Gastrocnemius medialis (tissue), 4 donors: Measurements from ENCODE around the gene SNRK. TPM values are rescaled to one million over a fixed set of nuclear protein-coding genes. Genes with fewer than 3 reads are reported as not detected.

Experiments
- ATAC-seq, 2 donors: fragments of 150-250 bp; one replicate each; pipeline ENCODE4 v1.9.1; 2016
- DNase-seq, 2 donors: peaks; one replicate each; pipeline ENCODE4 v3.0.0-alpha.2; 2019
- H3K27ac ChIP-seq, 4 donors: fragments of 200-600 bp; sonication (generic); 1 replicate in 1 of 4; 2 replicates in 3 of 4; pipeline ENCODE4 v1.5.1; 2016 to 2018; ENCODE audit warnings: mild to moderate bottlenecking in 2 of 4, moderate library complexity in 1 of 4
- H3K27me3 ChIP-seq, 3 donors: fragments of 200-600 bp; sonication (generic) in 2 of 3; 1 replicate in 1 of 3; 2 replicates in 2 of 3; pipeline versions ENCODE4 v1.5.1 to v1.6.0; 2016 to 2019; ENCODE audit warnings: mild to moderate bottlenecking in 1 of 3, moderate library complexity in 1 of 3
- H3K36me3 ChIP-seq, 2 donors: fragments of 200-600 bp; sonication (generic) in 1 of 2; one replicate each; pipeline ENCODE4 v1.5.1; 2017 to 2018
- H3K4me1 ChIP-seq, 2 donors: fragments of 200-600 bp; sonication (generic) in 1 of 2; one replicate each; pipeline ENCODE4 v1.5.1; 2016 to 2017; ENCODE audit warnings: mild to moderate bottlenecking in 2 of 2
- H3K4me3 ChIP-seq, 4 donors: fragments of 200-600 bp; sonication (generic) in 3 of 4; 1 replicate in 1 of 4; 2 replicates in 3 of 4; pipeline ENCODE4 v1.5.1; 2016 to 2019; ENCODE audit warnings: mild to moderate bottlenecking in 2 of 4
- H3K9me3 ChIP-seq, 3 donors: fragments of 200-600 bp; sonication (generic) in 2 of 3; 1 replicate in 1 of 3; 2 replicates in 2 of 3; pipeline ENCODE4 v1.5.1; 2016 to 2019
- POLR2A ChIP-seq, 2 donors: fragments of 450-650 bp; IDR thresholded peaks; one replicate each; pipeline ENCODE4 v1.6.1; 2017; ENCODE audit warnings: antibody characterized with exemption in 2 of 2, mild to moderate bottlenecking in 2 of 2, moderate library complexity in 2 of 2
- in situ Hi-C, 4 donors: fragments of 200-750 bp; cut with MboI; loops; one replicate each; pipeline versions ENCODE4 v1.15.0 to v1.8.0; 2017; ENCODE audit warnings: low sequenced_read_pairs in 4 of 4
- intact Hi-C: fragments of 100-400 bp; cut with DNase I; formaldehyde crosslinking; loops from one replicate; pipeline ENCODE4 v1.15.1; 2023; ENCODE audit warnings: low total_unique reads
- total RNA-seq, 4 donors: library from RNA; depleted of rRNA; stranded (reverse); fragments of >200 nt; gene quantifications; one replicate each; pipeline versions ENCODE4 v1.1.0 to v1.2.3, GENCODE V29; 2016
- TF ChIP-seq, protein P1 (sequence below), 5 experiments: fragments of 450-650 bp in 3 of 5; fragments of 200-600 bp in 2 of 5; sonication (generic) in 2 of 5; IDR thresholded peaks in 4 of 5; conservative IDR thresholded peaks in 1 of 5; 1 replicate in 4 of 5; 2 replicates in 1 of 5; pipeline ENCODE4 v1.5.1; 2016 to 2019; ENCODE audit warnings: antibody characterized with exemption in 5 of 5, mild to moderate bottlenecking in 3 of 5, moderate library complexity in 3 of 5

The SNRK gene
- total RNA-seq, 4 donors from 2014 or later, result 18.4 to 29.0 (median 21.9) TPM

- DNase-seq (no peak), ATAC-seq (no peak)
- intact Hi-C loops (no loop called here), in situ Hi-C loops (no loop called here)
- H3K9me3 ChIP-seq, result no peaks in the 10 kb centered on the region
- H3K27me3 ChIP-seq, result no peaks in the 10 kb centered on the region
- no peak overlapping the region for H3K27ac ChIP-seq
- no peaks in the 10 kb centered on the region for H3K4me1 ChIP-seq
- H3K4me3 ChIP-seq, result no peak overlapping the region
- TF ChIP-seq, protein P1, sequence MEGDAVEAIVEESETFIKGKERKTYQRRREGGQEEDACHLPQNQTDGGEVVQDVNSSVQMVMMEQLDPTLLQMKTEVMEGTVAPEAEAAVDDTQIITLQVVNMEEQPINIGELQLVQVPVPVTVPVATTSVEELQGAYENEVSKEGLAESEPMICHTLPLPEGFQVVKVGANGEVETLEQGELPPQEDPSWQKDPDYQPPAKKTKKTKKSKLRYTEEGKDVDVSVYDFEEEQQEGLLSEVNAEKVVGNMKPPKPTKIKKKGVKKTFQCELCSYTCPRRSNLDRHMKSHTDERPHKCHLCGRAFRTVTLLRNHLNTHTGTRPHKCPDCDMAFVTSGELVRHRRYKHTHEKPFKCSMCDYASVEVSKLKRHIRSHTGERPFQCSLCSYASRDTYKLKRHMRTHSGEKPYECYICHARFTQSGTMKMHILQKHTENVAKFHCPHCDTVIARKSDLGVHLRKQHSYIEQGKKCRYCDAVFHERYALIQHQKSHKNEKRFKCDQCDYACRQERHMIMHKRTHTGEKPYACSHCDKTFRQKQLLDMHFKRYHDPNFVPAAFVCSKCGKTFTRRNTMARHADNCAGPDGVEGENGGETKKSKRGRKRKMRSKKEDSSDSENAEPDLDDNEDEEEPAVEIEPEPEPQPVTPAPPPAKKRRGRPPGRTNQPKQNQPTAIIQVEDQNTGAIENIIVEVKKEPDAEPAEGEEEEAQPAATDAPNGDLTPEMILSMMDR (IDR thresholded peaks at IDR 0.05 in 4 of 5, conservative IDR thresholded peaks at IDR 0.05 in 1 of 5), result no peak
- H3K36me3 ChIP-seq, result no peaks in the 10 kb centered on the region
Observed at GRCh38 chr3:43262194-43262593, 24.1 kb upstream of the SNRK start.

- ATAC-seq (no peak), DNase-seq (no peak)
- Histone ChIP-seq H3K36me3 (no peaks in the 10 kb centered on the region), H3K9me3 (no peaks in the 10 kb centered on the region), H3K27me3 (no peaks in the 10 kb centered on the region), H3K27ac (no peak overlapping the region), H3K4me1 (no peaks in the 10 kb centered on the region), H3K4me3 (no peak overlapping the region)
- in situ Hi-C loops (no loop called here), intact Hi-C loops (no loop called here)
- TF ChIP-seq POLR2A (IDR thresholded peaks at IDR 0.05), result no peak
- TF ChIP-seq, protein P1 (IDR thresholded peaks at IDR 0.05 in 4 of 5, conservative IDR thresholded peaks at IDR 0.05 in 1 of 5), result no peak
Observed at GRCh38 chr3:43266451-43266850, 19.9 kb upstream of the SNRK start.

DNA sequence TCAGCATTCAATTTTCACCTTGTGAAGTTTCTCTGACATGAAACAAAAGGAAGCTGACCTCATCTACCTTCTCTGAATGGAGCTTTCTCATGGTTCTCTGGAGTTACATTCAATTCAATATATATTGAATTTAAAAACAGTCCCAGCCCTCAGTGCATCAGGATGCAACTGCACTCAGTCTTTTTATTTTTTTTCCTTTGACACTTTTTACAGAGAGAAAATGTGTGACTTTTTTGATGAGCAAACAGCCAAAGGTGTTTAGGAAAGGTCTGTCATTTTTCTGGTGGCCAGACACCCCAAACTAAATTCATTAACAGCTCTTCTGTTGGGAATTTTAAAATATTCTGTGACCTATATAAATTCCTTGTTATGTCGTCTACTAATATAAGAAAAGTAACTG, 19.3 kb upstream of the SNRK start:
- DNase-seq (no peak), ATAC-seq (no peak)
- H3K36me3 ChIP-seq, result no peaks in the 10 kb centered on the region
- TF ChIP-seq, protein P1 (IDR thresholded peaks at IDR 0.05 in 4 of 5, conservative IDR thresholded peaks at IDR 0.05 in 1 of 5), result no peak
- no peak for TF ChIP-seq POLR2A (IDR thresholded peaks at IDR 0.05)
- H3K9me3 ChIP-seq, result no peaks in the 10 kb centered on the region
- no peak overlapping the region for H3K27ac ChIP-seq
- intact Hi-C loops, result no loop called here
- H3K27me3 ChIP-seq, result no peaks in the 10 kb centered on the region
- no peak overlapping the region for H3K4me3 ChIP-seq
- H3K4me1 ChIP-seq, result no peaks in the 10 kb centered on the region
- in situ Hi-C loops, result no loop called here

- Histone ChIP-seq H3K27me3 (no peaks in the 10 kb centered on the region), H3K4me1 (no peaks in the 10 kb centered on the region), H3K27ac (no peak overlapping the region), H3K9me3 (no peaks in the 10 kb centered on the region), H3K4me3 (no peak overlapping the region), H3K36me3 (no peaks in the 10 kb centered on the region)
- in situ Hi-C loops, result no loop called here
- DNase-seq (no peak), ATAC-seq (no peak)
- intact Hi-C loops, result no loop called here
- TF ChIP-seq, protein P1 (IDR thresholded peaks at IDR 0.05 in 4 of 5, conservative IDR thresholded peaks at IDR 0.05 in 1 of 5), result no peak
- no peak for TF ChIP-seq POLR2A (IDR thresholded peaks at IDR 0.05)
Observed at GRCh38 chr3:43268636-43269035, 17.7 kb upstream of the SNRK start.

DNA sequence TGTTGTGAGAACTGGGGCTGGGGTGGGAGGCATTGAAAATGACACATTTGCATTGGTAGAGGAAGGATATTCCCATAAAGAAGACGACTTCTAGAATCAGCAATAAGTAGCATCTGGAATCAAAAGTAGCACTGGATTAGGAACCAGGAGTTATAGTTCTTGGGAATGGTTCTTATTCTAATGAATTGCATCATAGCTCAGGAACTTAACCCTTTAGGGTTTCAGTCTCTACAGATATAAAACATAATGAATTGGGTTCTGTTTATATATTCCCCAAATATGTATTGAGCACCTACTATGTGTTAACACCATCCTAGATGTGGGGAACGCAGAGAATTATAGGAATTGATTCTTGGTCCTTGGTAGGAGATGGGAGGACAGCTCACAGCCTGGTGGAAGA, 16.3 kb upstream of the SNRK start:
- intact Hi-C loops (no loop called here), in situ Hi-C loops (no loop called here)
- no peaks in the 10 kb centered on the region for H3K4me1 ChIP-seq
- H3K4me3 ChIP-seq, result no peak overlapping the region
- DNase-seq (no peak), ATAC-seq (no peak)
- no peaks in the 10 kb centered on the region for H3K9me3 ChIP-seq
- no peaks in the 10 kb centered on the region for H3K36me3 ChIP-seq
- TF ChIP-seq, protein P1 (IDR thresholded peaks at IDR 0.05 in 4 of 5, conservative IDR thresholded peaks at IDR 0.05 in 1 of 5), result no peak
- no peak for TF ChIP-seq POLR2A (IDR thresholded peaks at IDR 0.05)
- H3K27ac ChIP-seq, result no peak overlapping the region
- no peaks in the 10 kb centered on the region for H3K27me3 ChIP-seq
